ENCODE measurements around the gene SLC22A8. TPM values are rescaled to one million over a fixed set of nuclear protein-coding genes. Genes with fewer than 3 reads are reported as not detected.
A peak's percentile ranks its signal among the peaks of the same experiment; 100 is the strongest.

Gene SLC22A8
- total RNA-seq, 1 experiment from 2014 or later = not detected

GRCh38 chr11:63022441-63022840 lies 6.8 kb upstream of the SLC22A8 start:
- no peaks in the 10 kb centered on the region for H3K4me1 ChIP-seq (replicated peaks; ENCODE audit: insufficient read depth)
- TF ChIP-seq EZH2 (IDR thresholded peaks at IDR 0.05; ENCODE audit: low read depth) = no peak
- no peak for TF ChIP-seq CTCF (conservative IDR thresholded peaks at IDR 0.05)
- CTCF ChIA-PET = interaction anchor here (1.1 kb wide), 2 partner anchors 114 to 116 kb away, joined by 4 to 7 read pairs; no protein-coding TSS in a partner anchor
- no TSS peak for BruUV-seq (replicated peaks)
- intact Hi-C loops (cut with micrococcal nuclease; ENCODE audit: unreplicated experiment) = loop anchor here (5.0 kb wide), 1 partner anchor 235 kb away; the partner anchor contains the start of gene TMEM179B
- peaks cover 76% of the 10 kb centered on the region for H3K27me3 ChIP-seq (ENCODE audit: insufficient read depth, low read depth)
- H4K20me1 ChIP-seq (ENCODE audit: insufficient read depth) = no peaks in the 10 kb centered on the region
- H3K36me3 ChIP-seq (ENCODE audit: low read depth) = no peaks in the 10 kb centered on the region
- no peak overlapping the region for H2AFZ ChIP-seq
- H3K4me2 ChIP-seq = no peak overlapping the region
- no peaks in the 10 kb centered on the region for H3K9me3 ChIP-seq (ENCODE audit: insufficient read depth, low read depth)
- H3K4me3 ChIP-seq = no peak overlapping the region
- POLR2A ChIA-PET (ENCODE audit: unreplicated experiment) = no interaction called here
- H3K27ac ChIP-seq = no peak overlapping the region
- no peaks in the 10 kb centered on the region for H3K9me2 ChIP-seq (ENCODE audit: insufficient read depth)
- no peak for DNase-seq
- no peaks in the 10 kb centered on the region for H3K79me2 ChIP-seq (ENCODE audit: low read depth)
- no peaks in the 10 kb centered on the region for H3F3A ChIP-seq (ENCODE audit: insufficient read depth, low read depth)

DNA sequence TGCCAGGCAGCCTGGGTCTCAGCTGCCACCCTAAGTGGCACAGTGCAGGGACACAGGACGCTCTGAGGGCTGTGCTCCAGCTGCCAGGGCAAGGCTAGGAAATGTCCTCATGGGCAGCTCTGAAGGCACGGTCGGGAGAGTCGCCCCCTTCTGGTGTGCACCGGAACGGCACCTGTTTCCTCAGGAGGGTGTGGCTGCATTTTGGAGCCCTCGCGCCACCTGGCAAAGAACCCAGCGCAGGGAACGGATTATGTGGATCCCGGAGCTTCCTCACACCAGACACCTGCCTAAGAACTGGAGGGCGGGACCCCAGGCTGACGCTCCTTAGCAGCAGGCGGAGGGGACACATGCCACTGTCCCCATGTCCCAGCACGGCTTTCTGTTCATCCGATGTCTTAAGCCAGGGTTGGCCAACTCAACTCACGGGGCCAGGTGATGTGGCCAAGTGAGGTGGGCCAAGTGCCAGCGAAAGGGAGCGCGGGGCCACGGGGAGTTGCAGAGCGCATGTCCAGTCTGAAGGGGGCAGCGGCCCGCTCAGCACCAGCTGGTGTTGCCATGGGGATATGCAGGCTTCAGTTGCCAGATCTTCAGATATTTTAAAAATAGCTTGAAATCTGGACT lies 5.1 kb upstream of the SLC22A8 start:
- no peak overlapping the region for H3K27ac ChIP-seq
- DNase-seq = no peak
- no peak overlapping the region for H2AFZ ChIP-seq
- peaks cover 77% of the 10 kb centered on the region for H3K27me3 ChIP-seq (ENCODE audit: insufficient read depth, low read depth)
- no peak overlapping the region for H3K4me2 ChIP-seq
- H4K20me1 ChIP-seq (ENCODE audit: insufficient read depth) = no peaks in the 10 kb centered on the region
- H3K4me3 ChIP-seq = no peak overlapping the region
- H3K4me1 ChIP-seq (replicated peaks; ENCODE audit: insufficient read depth) = no peaks in the 10 kb centered on the region
- H3K9me2 ChIP-seq (ENCODE audit: insufficient read depth) = no peaks in the 10 kb centered on the region
- H3K36me3 ChIP-seq (ENCODE audit: low read depth) = no peaks in the 10 kb centered on the region
- ChIA-PET CTCF (interaction anchor here (0.5 kb wide), 1 partner anchor 147 kb away, joined by 9 read pairs; no protein-coding TSS in a partner anchor), POLR2A (ENCODE audit: unreplicated experiment) (no interaction called here)
- intact Hi-C loops (cut with micrococcal nuclease; ENCODE audit: unreplicated experiment) = loop anchor here (5.0 kb wide), 1 partner anchor 233 kb away; the partner anchor contains the start of gene TMEM179B
- no peaks in the 10 kb centered on the region for H3F3A ChIP-seq (ENCODE audit: insufficient read depth, low read depth)
- no peaks in the 10 kb centered on the region for H3K79me2 ChIP-seq (ENCODE audit: low read depth)
- no peak for TF ChIP-seq EZH2 (IDR thresholded peaks at IDR 0.05; ENCODE audit: low read depth)
- peak; percentile 60 for TF ChIP-seq CTCF (conservative IDR thresholded peaks at IDR 0.05)
- no TSS peak for BruUV-seq (replicated peaks)
- H3K9me3 ChIP-seq (ENCODE audit: insufficient read depth, low read depth) = no peaks in the 10 kb centered on the region

GRCh38 chr11:63019506-63019905 lies 3.9 kb upstream of the SLC22A8 start:
- CTCF ChIA-PET = interaction anchor here (1.5 kb wide), 1 partner anchor 114 kb away, joined by 5 read pairs; no protein-coding TSS in a partner anchor
- no peak for DNase-seq
- peaks cover 84% of the 10 kb centered on the region for H3K27me3 ChIP-seq (ENCODE audit: insufficient read depth, low read depth)
- H3K9me2 ChIP-seq (ENCODE audit: insufficient read depth) = no peaks in the 10 kb centered on the region
- H3K4me1 ChIP-seq (replicated peaks; ENCODE audit: insufficient read depth) = no peaks in the 10 kb centered on the region
- no peak overlapping the region for H3K4me2 ChIP-seq
- H3F3A ChIP-seq (ENCODE audit: insufficient read depth, low read depth) = no peaks in the 10 kb centered on the region
- no peak overlapping the region for H3K4me3 ChIP-seq
- H3K27ac ChIP-seq = no peak overlapping the region
- no peaks in the 10 kb centered on the region for H4K20me1 ChIP-seq (ENCODE audit: insufficient read depth)
- POLR2A ChIA-PET (ENCODE audit: unreplicated experiment) = interaction anchor here (0.6 kb wide), 1 partner anchor 74 kb away, joined by 4 read pairs; no protein-coding TSS in a partner anchor
- no peak overlapping the region for H2AFZ ChIP-seq
- no peaks in the 10 kb centered on the region for H3K9me3 ChIP-seq (ENCODE audit: insufficient read depth, low read depth)
- no peaks in the 10 kb centered on the region for H3K79me2 ChIP-seq (ENCODE audit: low read depth)
- TF ChIP-seq CTCF (conservative IDR thresholded peaks at IDR 0.05) = no peak
- TF ChIP-seq EZH2 (IDR thresholded peaks at IDR 0.05; ENCODE audit: low read depth) = no peak
- no peaks in the 10 kb centered on the region for H3K36me3 ChIP-seq (ENCODE audit: low read depth)
- BruUV-seq (replicated peaks) = no TSS peak
- intact Hi-C loops (cut with micrococcal nuclease; ENCODE audit: unreplicated experiment) = no loop called here

Measured in PC-9 (cell line).